Right forelimb (tissue), 1 donor: ENCODE data around the gene REM2.
"Not testable (repeated sequence)": the region's sequence is repeated elsewhere in the genome, so short reads cannot be mapped to it uniquely, and the experiment has no call there.

Experiments used
- DNase-seq: peaks from one replicate; pipeline ENCODE4 v3.0.0-alpha.2; 2018

REM2 gene

DNA sequence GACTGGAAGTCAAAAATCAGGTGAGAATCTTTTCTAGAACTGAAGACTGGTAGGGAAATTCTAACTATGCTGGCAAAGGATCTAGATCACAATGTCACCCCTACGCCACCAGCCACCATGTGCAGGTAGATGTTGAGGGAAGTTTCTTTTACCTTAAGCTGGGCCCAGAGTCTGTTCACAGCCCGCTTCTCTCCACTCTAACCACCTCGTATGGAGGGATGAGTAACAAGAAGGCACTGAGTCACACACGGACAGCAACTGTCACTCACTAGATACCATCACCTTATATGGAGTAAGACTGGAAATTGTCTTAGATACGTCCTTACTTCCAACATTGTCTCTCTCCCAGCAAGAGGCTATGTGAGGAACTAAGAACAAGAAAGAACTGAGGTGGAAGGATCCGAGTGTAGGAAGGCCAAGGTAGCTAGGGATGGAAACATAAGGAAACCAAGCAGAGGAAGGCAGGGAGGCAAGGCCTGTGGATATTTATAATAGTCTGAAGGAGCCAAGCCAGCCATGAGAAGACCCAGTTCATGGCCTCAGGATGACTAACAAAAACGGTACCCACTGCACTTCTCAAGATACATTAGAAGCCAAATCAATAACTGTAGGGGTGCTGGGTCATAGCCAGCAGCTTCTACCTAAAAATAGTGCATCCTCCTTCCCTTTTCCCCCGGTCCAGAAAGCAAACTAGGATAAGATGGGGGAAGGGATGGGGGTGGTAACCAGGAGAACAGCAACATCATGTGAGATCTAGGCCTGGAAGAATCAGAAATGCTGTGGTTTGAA is 15.5 kb downstream of the REM2 start:
- no peak for DNase-seq

DNA sequence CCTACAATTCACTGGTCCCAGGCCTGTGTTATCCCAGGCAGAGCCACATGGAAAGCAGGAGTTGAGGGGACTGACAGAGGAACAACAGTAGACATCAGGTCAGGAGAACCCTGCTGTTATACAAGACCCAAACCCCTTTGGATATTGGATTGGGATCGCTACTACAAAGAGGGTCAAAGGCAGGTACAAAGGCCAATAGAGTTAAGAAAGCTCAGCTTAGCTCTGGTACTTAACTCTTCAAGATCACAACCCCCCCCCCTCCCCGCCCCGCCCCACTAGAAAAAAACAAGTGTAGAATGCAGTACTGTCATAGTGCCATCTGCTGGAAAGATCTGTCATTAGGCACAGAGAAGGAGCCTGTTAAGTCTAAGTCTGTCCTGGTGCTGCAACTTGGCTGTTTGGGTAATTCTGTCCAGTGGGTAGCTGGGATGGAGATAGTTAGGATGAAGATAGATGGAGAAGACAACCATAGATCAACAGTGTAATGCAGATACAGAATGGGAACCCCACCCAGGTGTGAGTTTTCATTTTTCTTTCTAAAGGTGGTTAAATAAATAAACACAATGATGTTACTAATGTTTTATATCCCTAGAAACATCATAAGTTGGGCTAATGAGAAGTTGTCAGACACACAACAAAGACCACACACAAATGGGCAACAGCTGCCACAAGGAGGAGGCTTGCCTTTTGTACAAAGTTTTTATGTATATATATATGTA is 17.2 kb downstream of the REM2 start:
- peak; percentile 70 for DNase-seq

DNA sequence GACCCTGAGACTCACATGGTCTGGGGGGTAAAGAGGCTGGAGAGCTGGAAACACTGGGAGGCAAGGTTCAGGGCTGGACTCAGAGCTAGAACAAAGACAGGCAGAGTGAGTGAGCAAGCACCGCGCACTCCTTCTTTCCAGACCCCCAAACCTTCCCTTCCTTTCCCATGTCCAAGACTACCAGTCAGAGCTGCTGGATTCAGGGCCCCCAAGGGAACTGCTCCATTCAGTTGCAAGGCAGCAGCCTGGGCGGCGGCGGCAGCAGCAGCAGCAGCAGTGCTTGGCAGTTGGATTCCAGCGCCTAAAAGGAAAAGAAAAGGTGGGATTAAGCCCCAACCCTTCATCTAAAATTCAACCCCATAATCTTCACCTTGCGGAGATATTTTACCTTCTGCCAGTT is 18.8 kb downstream of the REM2 start:
- no peak for DNase-seq

DNA sequence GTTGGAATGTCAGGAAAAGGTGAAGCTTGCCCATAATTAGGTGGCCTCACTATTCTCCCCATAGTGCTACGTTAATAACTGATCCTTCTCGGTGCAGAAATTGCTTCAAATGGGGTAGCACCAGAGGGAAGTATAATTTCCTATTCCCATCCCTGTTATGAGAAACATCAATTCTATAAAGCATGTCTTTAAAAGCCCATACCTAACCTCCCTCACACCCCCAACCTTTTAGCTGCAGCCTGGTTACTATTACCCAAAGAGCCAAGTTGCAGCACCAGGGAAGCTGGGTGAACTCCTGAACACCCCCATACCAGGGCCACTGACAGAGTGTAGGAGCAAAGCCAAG is 20.7 kb downstream of the REM2 start:
- no peak for DNase-seq

DNA sequence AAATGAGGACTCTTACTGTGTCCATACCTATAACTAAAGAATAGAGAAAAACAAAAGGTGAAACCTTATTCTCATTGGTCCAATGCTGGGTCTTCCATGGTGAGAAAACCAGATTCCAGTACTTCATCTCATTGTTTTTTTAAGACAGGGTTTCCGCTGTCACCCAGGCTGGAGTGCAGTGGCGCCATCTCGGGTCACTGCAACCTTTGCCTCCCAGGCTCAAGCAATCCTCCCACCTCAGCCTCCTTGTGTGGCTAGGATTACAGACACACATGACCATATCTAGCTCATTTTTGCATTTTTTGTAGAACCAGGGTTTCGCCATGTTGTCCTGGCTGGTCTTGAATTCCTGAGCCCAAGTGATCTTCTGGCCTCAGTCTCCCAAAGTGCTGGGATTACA is 22.6 kb downstream of the REM2 start:
- DNase-seq, result no peak

DNA sequence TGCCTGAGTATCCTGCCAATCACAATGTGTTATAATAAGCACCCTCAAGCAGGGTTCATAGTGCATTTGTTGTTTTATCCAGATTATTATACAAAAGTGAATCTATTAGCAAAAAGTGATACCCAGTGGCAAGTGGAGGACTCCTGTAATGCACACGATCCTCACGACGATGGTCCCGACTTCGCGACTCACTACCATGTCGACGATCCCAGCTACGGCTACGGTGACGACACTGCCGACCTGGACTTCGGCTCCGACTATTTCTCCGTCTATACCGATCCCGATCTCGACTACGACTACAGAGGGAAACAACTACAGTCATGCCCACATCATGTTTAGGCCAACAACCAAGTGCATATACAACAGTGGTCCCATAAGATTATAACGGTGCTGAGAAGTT is 23.1 kb downstream of the REM2 start:
- DNase-seq, result no peak

DNA sequence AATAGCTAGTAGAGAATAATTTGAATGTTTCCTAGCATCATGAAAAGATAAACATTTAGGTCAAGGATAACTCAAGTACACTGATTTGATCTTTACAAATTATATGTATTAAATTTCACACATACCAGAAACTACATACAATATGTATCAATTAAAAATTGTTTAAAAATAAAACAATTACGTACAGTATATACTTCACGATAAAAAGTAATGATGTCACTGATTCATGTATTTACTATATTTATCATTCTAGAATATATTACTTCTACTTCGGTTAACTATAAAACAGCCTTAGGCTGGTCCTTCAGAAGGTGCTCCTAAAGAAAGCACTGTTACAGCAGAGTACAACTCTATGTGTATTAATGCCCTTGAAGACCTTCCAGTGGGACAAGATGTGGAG is 24.4 kb downstream of the REM2 start:
- DNase-seq, result no peak

DNA sequence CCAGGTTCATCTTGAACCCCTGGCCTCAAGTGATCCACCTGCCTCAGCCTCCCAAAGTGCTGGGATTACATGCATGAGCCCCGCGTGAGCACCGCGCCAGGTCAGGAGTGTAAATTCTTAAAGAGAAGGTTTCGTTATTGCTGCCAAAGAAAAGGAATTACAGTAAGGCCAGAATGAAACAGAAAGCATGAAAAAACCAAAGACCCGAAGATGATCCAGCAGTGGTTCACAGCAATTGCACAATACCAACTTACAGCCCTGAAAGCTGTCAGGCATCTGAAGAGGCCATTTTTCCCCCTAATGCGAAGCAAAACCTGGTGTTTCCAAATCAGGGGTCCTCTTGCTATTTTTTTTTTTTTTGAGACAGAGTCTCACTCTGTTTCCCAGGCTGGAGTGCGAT is 25.6 kb downstream of the REM2 start:
- DNase-seq, result no peak

DNA sequence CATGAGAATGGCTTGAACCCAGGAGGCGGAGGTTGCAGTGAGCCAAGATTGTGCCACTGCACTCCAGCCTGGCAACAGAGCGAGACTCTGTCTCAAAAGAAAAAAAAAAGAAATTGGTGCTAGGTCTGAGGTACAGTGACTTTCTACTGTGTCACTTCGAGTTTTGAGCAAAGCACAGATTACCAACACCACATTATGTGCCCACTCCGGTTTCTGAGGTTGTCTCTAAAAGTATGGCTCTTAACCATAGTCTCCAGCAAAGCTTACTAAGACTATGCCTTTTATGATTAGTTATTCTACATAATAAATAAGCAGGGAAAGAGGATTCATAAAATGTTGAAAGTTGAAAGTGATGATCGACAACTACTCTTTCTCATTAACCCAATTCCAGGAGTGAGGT is 27.9 kb downstream of the REM2 start:
- no peak for DNase-seq

DNA sequence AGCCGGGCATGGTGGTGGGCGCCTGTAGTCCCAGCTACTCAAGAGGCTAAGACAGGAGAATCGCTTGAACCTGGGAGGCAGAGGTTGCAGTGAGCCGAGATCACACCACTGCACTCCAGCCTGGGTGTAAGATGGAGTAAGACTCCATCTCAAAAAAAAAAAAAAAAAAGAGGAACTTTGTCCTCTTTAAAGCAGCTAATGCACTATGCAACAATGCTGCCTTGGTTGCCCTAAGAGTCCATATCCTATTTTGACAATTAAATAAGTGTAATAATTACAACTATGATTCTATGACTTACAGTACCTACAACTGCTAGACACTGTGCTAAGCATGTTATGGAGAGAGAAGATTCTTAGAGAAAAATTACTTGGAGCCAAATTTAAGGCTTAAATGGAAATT is 31.8 kb downstream of the REM2 start:
- DNase-seq, result not testable (repeated sequence)

DNA sequence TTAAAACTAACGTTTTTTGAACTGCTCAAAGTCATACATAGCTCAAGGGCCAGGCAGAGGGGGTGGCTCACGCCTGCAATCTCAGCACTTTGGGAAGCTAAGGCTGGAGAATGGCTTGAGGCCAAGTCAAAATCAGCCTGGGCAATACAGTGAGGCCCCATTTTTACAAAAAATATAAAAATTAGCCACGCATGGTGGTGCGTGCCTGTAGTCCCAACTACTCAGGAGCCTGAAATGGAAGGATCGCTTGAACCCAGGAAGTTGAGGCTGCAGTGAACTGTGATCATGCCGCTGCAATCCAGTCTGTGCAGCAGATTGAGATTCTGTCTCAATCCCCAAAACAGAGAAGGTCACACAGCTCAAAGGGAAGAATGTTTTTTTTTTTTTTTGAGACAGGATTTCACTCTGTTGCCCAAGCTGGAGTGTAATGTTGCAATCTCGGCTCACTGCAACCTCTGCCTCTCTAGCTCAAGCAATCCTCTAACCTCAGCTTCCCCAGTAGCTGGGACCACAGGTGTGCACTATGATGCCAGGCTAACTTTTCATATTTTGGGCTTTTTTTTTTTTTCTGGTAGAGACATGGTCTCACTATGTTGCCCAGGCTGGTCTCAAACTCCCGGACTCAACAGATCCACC is 33.0 kb downstream of the REM2 start:
- no peak for DNase-seq

DNA sequence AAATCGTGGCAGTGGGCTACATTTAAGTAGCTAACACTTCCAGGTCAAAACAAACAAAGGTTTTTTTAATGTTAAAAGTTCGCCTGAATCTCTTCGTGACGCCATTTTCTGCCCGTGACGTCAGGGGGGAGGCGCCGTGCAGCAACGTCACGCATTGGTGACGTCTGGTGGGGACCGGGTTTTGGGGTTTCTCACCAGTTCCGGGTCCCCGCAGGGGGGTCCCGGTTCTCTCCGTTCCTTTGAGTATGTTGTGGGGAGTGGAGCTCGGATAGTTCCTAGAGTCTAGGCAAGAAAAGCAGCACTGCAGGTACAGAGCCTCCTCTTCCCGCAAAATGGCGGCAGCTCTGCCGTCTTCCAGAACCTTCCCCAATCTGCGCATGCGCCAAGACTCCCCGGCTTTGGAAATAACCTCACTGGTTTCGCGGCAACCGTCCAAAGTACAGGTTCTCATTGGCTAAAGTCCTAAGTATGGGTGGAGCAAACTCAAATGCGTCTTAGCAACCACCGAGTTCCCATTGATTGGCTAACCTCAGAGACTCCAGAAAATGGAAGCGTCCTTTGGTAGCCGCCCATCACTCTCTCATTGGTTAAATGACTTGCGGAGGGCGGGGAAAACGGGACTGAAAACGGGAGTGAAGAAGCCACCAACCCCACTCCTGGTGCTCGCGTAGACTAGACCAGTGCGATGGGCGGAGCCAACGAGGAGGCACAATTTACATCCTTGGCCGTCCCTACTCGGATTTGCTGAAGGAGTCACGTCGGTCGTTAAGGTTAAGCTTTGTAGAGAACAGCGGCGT is 36.0 kb downstream of the REM2 start, which contains the start of gene RBM23:
RBM23 (minus strand) TSS at position 346 of the 797 bp plus-strand sequence.
- peak; percentile 100 for DNase-seq

DNA sequence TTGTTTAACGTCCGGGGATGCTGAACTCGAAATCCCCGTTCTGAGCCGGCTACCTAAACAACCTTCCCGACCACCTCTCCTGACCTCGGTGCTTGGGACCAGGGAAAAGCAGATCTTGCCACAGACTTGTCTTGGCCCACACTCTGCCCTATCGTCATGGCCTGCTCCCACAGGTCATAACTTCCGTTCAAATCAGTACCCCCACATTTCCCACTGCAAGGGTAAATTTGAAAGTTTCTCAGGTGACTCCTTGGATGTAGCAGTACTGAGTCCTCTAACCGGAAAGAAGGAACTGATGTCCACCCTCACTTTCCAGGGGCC is 36.5 kb downstream of the REM2 start:
- no peak for DNase-seq

DNA sequence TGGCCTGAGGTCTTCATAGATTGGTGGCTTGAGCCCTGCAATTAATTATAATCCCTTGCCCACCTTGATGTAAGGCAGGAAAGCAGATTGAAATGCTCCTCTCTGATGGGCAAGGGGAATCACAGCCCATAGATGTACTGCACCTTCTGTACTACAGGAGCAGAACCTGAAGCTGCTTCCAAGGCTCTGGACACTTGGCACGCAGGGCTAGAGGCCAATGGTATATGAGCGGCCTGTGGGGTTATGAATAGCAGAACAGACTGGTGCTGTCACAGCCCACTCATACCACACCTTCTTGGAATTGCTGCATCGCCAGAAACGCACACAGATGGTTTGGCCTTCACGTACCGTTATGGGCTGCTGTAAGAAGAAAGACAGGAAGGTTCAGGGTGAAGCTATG is 37.7 kb downstream of the REM2 start:
- DNase-seq, result no peak

DNA sequence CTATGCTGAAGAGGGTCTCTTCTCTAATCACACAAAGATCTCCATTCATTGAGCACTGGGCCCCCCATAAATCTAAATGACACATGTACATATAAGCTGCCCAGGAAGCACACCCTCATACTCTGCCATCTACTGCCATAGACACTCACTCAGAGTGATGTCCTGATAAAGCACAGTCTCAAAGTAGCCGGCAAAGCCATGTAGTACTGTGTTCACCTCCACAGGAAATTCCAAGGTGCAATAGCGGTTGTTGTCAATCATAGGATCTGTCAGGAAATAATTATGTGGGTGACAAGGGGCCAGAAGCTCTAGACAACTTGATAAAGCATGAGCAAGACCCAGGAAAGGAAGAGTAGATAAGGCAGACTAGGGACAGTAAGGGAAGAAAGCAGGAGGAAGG is 39.3 kb downstream of the REM2 start:
- DNase-seq, result no peak

DNA sequence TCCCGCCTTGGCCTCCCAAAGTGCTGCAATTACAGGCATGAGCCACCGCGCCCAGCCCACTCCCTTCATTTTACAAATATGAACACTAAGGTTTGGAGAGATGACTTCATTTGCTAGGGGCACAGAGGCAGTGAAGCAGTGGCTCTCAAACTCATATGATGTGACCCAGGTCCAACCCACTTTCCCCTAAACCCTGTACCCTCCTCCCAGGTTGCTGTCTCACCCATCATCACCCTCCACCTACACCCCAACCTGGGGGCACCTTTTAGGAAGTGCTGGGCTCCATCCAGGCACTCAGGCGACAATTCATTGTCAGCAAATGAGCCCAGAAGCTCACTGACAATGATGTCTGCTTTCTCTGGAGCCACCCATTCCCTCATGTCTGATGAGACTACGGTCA is 40.7 kb downstream of the REM2 start:
- no peak for DNase-seq

DNA sequence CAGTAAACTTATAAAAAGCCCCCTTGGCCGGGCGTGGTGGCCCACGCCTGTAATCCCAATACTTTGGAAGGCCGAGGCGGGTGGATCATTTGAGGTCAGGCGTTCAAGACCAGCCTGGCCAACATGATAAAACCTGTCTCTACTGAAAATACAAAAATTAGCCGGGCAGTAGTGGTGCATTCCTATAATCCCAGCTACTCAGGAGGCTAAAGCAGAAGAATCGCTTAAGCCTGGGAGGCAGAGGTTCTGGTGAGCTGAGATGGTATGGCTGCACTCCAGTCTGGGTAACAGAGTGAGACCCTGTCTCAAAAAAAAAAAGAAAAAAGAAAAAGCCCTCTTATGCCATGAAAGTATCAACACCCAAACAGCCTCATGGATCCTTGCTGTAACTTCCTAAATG is 42.5 kb downstream of the REM2 start:
- no peak for DNase-seq

DNA sequence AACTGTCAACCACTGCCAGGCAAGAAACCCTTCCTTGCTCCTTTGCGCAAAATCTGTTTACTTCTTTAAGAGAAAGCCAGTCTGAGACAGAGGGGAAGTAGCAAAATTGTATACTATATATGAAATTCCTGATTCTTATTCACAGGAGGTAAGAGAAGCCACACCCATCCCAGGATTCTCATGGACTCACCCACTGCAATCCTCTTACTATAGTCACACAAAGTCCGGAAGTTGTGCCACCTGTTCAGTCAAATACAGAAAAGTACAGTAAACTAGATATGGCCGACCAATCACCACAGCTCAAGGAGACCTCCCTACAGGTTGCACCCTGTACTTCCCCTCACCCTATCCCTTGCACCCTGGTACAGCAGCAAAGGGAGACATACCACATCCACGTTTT is 43.3 kb downstream of the REM2 start:
- no peak for DNase-seq

DNA sequence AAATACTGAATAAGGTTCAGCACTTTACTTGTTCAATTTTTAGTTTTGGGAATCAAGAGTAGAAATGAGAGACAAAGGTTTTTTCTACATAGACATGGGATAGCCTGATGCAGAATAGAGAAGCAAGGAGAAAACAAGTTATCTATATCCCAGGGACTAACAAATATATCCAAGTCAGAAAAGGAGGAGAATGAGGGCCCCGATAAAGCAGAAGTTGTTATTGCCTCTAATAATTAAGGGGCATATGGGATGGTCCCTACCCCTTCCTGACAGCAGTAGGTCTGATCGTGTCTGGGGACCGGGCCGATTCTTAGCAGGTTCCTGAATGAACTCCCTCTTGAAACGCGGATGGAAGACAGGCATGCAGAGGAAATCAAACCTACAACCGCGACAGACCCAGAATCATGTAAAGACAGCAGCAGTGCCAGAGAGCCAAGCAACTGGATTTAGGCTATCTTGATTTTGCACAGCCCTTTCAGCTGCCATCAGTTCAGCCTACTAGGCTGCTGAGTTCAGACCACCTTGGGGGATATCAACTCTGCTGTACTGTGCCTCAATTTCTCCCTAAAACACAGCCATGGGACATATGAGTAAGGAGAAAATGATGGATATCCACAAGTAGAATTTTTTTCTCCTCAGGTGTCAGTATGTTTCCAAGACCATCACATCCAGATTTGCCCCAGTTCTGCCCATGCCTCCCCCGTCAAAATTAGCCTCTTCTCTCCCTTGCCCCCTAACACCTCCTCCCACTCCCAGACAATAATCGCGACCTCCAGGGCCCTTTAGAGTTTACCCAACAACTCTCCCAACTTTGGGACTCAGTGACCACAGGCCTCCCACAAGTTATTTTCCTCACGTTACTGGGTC is 45.4 kb downstream of the REM2 start:
- DNase-seq, result peak; percentile 50

DNA sequence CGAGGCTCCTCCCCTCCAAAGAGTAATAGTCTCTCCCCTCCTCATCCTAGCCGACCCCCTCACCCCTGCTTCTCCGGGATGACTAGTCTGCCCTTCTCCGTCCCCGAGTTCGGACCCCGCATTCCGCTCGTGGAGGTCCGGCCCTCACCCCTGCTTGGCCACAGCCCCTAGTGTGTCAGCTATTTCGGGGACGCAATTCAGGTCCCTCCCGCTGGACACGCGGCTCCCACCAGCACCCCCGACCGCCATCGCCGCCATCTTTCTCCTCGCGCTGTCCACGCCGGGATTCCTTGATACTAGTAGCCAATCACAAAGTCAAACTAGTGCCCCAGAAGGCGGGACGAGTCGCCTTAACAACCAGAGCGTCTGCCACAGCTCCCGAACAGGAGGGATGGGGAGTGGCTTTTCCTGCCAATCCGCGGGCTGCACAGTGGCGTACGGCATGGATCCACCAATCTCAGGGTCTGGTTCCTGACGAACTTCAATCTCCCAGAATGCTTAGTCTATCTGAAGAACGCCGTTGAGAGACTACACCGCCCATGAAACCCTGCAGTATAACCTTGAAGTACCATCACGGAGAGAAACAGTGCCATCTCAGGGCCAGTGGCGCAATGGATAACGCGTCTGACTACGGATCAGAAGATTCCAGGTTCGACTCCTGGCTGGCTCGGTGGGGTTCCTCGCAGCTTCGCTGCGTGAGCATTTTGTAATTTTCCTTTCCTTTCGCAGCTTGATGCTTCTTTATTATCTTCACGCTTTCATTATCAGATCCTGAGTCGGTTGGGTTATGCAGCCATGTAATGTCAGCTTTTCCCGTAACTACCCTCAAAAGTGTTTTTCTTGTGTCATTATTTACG is 46.3 kb downstream of the REM2 start, which contains the start of gene PRMT5:
PRMT5 (minus strand) TSS at position 273 of the 857 bp plus-strand sequence; CDS start at position 258, 15 bp downstream.
- DNase-seq, result peak; percentile 100

DNA sequence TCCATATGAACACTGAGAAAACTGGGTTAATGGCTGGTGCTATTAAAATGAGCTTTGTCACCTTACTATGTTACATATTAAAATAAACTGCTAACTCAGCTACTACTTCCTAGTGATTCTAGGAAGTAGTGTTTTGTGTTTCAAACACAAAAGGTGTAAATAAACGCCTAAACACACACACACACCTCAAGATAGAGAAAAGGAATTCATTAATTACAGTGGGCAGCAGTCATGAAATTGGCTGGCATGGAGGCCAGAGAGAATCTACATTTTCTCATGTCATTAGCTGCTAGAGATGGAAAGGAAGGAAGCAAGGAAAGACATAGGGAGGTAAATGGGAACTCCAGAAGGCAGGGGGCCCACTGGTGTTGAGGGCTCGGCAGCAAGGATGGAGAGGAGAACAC is 46.9 kb downstream of the REM2 start:
- DNase-seq, result no peak
